Coronary artery (tissue), 2 donors: Measurements from ENCODE around the gene RNF141.
A peak's percentile ranks its signal among the peaks of the same experiment; 100 is the strongest.

Source experiments
- DNase-seq: peaks from one replicate; pipeline ENCODE4 v3.0.0-alpha.2; 2017; ENCODE audit warnings: low spot score
- H3K27ac ChIP-seq, 2 donors: fragments of 200-600 bp; sonication (generic); one replicate each; pipeline ENCODE4 v1.5.1; 2016 to 2019
- H3K4me3 ChIP-seq: fragments of 200-600 bp; sonication (generic); 2 replicates; pipeline ENCODE4 v1.5.1; 2016; ENCODE audit warnings: mild to moderate bottlenecking, moderate library complexity
- CTCF ChIP-seq: fragments of 200-600 bp; sonication (generic); IDR thresholded peaks from one replicate; pipeline ENCODE4 v1.5.1; 2019; ENCODE audit warnings: antibody characterized with exemption

The RNF141 gene

GRCh38 chr11:10490032-10490397, 51.0 kb downstream of the RNF141 start:
- Histone ChIP-seq H3K27ac (peak overlapping the region; percentile 15 to 34), H3K4me3 (no peak overlapping the region)
- peak; percentile 46 for DNase-seq
- TF ChIP-seq CTCF = no peak

GRCh38 chr11:10488934-10489691, 51.9 kb downstream of the RNF141 start:
- Histone ChIP-seq H3K4me3 (no peak overlapping the region), H3K27ac (no peak overlapping the region)
- TF ChIP-seq CTCF = no peak
- peak; percentile 71 for DNase-seq

GRCh38 chr11:10488121-10488933, 52.7 kb downstream of the RNF141 start:
- DNase-seq = peak; percentile 57
- H3K27ac ChIP-seq = no peak overlapping the region
- no peak for TF ChIP-seq CTCF

GRCh38 chr11:10487002-10487647, 53.9 kb downstream of the RNF141 start:
- no peak overlapping the region for H3K27ac ChIP-seq
- no peak overlapping the region for H3K4me3 ChIP-seq
- peak; percentile 54 for DNase-seq
- TF ChIP-seq CTCF = no peak

More at GRCh38 chr11:10488121-10488933, 52.7 kb downstream of the RNF141 start:
- no peak overlapping the region for H3K4me3 ChIP-seq

GRCh38 chr11:10486161-10486840, 54.7 kb downstream of the RNF141 start:
- no peak overlapping the region for H3K27ac ChIP-seq
- DNase-seq = peak; percentile 64
- TF ChIP-seq CTCF = no peak

GRCh38 chr11:10485646-10486045, 55.3 kb downstream of the RNF141 start:
- H3K27ac ChIP-seq = no peak overlapping the region
- H3K4me3 ChIP-seq = no peak overlapping the region
- DNase-seq = peak; percentile 60
- TF ChIP-seq CTCF = no peak

More at GRCh38 chr11:10486161-10486840, 54.7 kb downstream of the RNF141 start:
- no peak overlapping the region for H3K4me3 ChIP-seq
